Neutrophil (primary cell): Measurements from ENCODE around the gene UBE2O.

Experiments used
- H3K27ac ChIP-seq: fragments of 200-600 bp; sonication (generic); 2 replicates; pipeline ENCODE4 v1.5.1; 2016; ENCODE audit warnings: mild to moderate bottlenecking, moderate library complexity
- H3K27me3 ChIP-seq: fragments of 200-600 bp; sonication (generic); 2 replicates; pipeline ENCODE4 v1.6.0; 2016; ENCODE audit warnings: mild to moderate bottlenecking
- H3K36me3 ChIP-seq: fragments of 200-600 bp; sonication (generic); 2 replicates; pipeline ENCODE4 v1.5.1; 2017
- H3K4me1 ChIP-seq, 2 experiments: fragments of 200-600 bp in 1 of 2; sonication (generic) in 1 of 2; 1 replicate in 1 of 2; 2 replicates in 1 of 2; pipeline versions ENCODE4 v1.5.1 to v1.6.1; 2013 to 2016; ENCODE audit warnings: low read depth in 1 of 2, low read length in 1 of 2, mild to moderate bottlenecking in 1 of 2, moderate library complexity in 1 of 2; ENCODE audit not compliant: control insufficient read depth in 1 of 2, insufficient read depth in 1 of 2
- H3K4me3 ChIP-seq, 2 experiments: fragments of 200-600 bp in 1 of 2; sonication (generic) in 1 of 2; 1 replicate in 1 of 2; 2 replicates in 1 of 2; pipeline ENCODE4 v1.5.1; 2013 to 2016; ENCODE audit warnings: low read depth in 1 of 2, low read length in 1 of 2, mild to moderate bottlenecking in 1 of 2, moderate library complexity in 1 of 2
- H3K9me3 ChIP-seq: fragments of 200-600 bp; sonication (generic); 2 replicates; pipeline ENCODE4 v1.5.1; 2016
- CTCF ChIP-seq: fragments of 200-600 bp; sonication (generic); IDR thresholded peaks from 2 replicates; pipeline ENCODE4 v1.5.1; 2016; ENCODE audit warnings: antibody characterized with exemption

UBE2O gene

GRCh38 chr17:76444518-76445311 is 8.2 kb downstream of the UBE2O start:
- Histone ChIP-seq H3K4me1 (peaks cover 36 to 43% of the 10 kb centered on the region in 2 experiments), H3K9me3 (no peaks in the 10 kb centered on the region), H3K27ac (no peak overlapping the region), H3K36me3 (no peaks in the 10 kb centered on the region), H3K4me3 (no peak overlapping the region), H3K27me3 (no peaks in the 10 kb centered on the region)
- no peak for TF ChIP-seq CTCF

GRCh38 chr17:76442341-76443338 is 10.3 kb downstream of the UBE2O start:
- Histone ChIP-seq H3K27me3 (no peaks in the 10 kb centered on the region), H3K4me3 (no peak overlapping the region), H3K27ac (peak overlapping the region; percentile 51), H3K4me1 (peaks cover 36 to 43% of the 10 kb centered on the region in 2 experiments), H3K9me3 (no peaks in the 10 kb centered on the region), H3K36me3 (no peaks in the 10 kb centered on the region)
- TF ChIP-seq CTCF, result no peak

GRCh38 chr17:76441686-76442340 is 11.1 kb downstream of the UBE2O start:
- Histone ChIP-seq H3K27me3 (no peaks in the 10 kb centered on the region), H3K9me3 (no peaks in the 10 kb centered on the region), H3K27ac (no peak overlapping the region), H3K4me1 (peaks cover 33 to 41% of the 10 kb centered on the region in 2 experiments), H3K36me3 (no peaks in the 10 kb centered on the region), H3K4me3 (no peak overlapping the region)
- TF ChIP-seq CTCF, result no peak

- Histone ChIP-seq H3K9me3 (no peaks in the 10 kb centered on the region), H3K27ac (no peak overlapping the region), H3K36me3 (no peaks in the 10 kb centered on the region), H3K4me1 (peaks cover 29 to 36% of the 10 kb centered on the region in 2 experiments), H3K27me3 (no peaks in the 10 kb centered on the region), H3K4me3 (no peak overlapping the region)
- TF ChIP-seq CTCF, result no peak
Observed at GRCh38 chr17:76440751-76441362, 12.1 kb downstream of the UBE2O start.

- no peak for TF ChIP-seq CTCF
- H3K36me3 ChIP-seq, result no peaks in the 10 kb centered on the region
- H3K27ac ChIP-seq, result no peak overlapping the region
- H3K4me1 ChIP-seq, result peaks cover 29 to 36% of the 10 kb centered on the region in 2 experiments
- H3K9me3 ChIP-seq, result no peaks in the 10 kb centered on the region
- H3K4me3 ChIP-seq, result no peak overlapping the region
- no peaks in the 10 kb centered on the region for H3K27me3 ChIP-seq
Observed at GRCh38 chr17:76439314-76439928, 13.5 kb downstream of the UBE2O start.
